Activated B cell treated with CpG ODN at 0.5 μM for 24 hours (primary cell): ENCODE results near the gene HTATIP2. TPM values are rescaled to one million over a fixed set of nuclear protein-coding genes. Genes with fewer than 3 reads are reported as not detected.
"Not testable (repeated sequence)": the region's sequence is repeated elsewhere in the genome, so short reads cannot be mapped to it uniquely, and the experiment has no call there.

ENCODE experiments used
- ATAC-seq: fragments of 200-7000 bp; cut with Tn5 transposase; one replicate; pipeline ENCODE4 v1.10.0; 2021; ENCODE audit warnings: low read depth, mild to moderate bottlenecking, moderate library complexity
- CTCF ChIA-PET: fragments of 350-600 bp; sonication (Branson Sonifier 250); formaldehyde crosslinking; loops from one replicate; lab custom pipeline; 2021; ENCODE audit warnings: antibody characterized with exemption; lab: Charles Lee
- POLR2A ChIA-PET: fragments of 350-600 bp; sonication (Branson Sonifier 250); formaldehyde crosslinking; loops from one replicate; lab custom pipeline; 2021; ENCODE audit warnings: antibody characterized with exemption; lab: Charles Lee
- DNase-seq: peaks from one replicate; pipeline ENCODE4 v3.0.0; 2022
- H3K27ac Mint-ChIP-seq: one replicate; pipeline ENCODE4 v1.8.0; 2020; ENCODE audit warnings: mixed read lengths
- H3K27me3 Mint-ChIP-seq: one replicate; pipeline ENCODE4 v1.8.0; 2021; ENCODE audit warnings: mixed read lengths
- H3K36me3 Mint-ChIP-seq: one replicate; pipeline ENCODE4 v1.8.0; 2021; ENCODE audit warnings: low read depth, mixed read lengths
- H3K4me1 Mint-ChIP-seq: one replicate; pipeline ENCODE4 v1.8.0; 2021; ENCODE audit warnings: mixed read lengths
- H3K4me3 Mint-ChIP-seq: one replicate; pipeline ENCODE4 v1.8.0; 2020; ENCODE audit warnings: mild to moderate bottlenecking, mixed read lengths
- H3K9me3 Mint-ChIP-seq: one replicate; pipeline ENCODE4 v1.8.0; 2020; ENCODE audit warnings: mixed read lengths
- intact Hi-C: fragments of 100-400 bp; cut with micrococcal nuclease; formaldehyde crosslinking; loops from one replicate; pipeline ENCODE4 v1.15.1; 2024
- total RNA-seq: library from RNA; stranded (reverse); gene quantifications from 2 replicates; pipeline ENCODE4 v1.2.3, GENCODE V29; 2022
- TF ChIP-seq, protein P1 (sequence below): fragments of 200-600 bp; IDR thresholded peaks from one replicate; pipeline ENCODE4 v1.8.0; 2022; ENCODE audit warnings: antibody characterized with exemption, mild to moderate bottlenecking

The HTATIP2 gene
- total RNA-seq, 1 donor from 2014 or later = 36.5 TPM

DNA sequence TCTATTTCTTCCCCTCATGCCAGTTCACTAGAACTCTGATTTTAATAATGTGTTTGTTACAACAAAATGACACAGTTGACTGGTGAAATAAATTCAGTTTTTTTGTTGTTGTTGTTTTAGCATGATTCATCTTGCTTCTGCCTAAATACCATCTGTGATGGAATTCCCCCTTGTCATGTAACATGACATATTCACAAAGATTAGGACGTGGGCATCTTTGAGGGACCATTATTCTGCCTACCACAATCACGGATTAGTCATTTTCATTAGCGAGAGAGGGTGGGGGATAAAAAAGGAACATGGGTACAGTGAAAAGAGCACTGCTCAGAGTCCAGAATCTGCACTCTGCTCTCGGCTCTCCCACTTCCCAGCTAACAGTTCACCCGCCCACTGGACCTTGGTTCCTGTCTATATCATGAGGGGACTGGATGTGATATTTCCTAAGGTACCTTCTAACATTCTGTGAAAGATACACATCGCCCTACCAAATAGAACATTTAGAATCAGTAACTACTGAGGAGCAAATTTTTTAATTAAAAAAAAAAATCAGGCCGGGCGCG, 11.3 kb downstream of the HTATIP2 start:
- intact Hi-C loops = no loop called here
- TF ChIP-seq, protein P1, sequence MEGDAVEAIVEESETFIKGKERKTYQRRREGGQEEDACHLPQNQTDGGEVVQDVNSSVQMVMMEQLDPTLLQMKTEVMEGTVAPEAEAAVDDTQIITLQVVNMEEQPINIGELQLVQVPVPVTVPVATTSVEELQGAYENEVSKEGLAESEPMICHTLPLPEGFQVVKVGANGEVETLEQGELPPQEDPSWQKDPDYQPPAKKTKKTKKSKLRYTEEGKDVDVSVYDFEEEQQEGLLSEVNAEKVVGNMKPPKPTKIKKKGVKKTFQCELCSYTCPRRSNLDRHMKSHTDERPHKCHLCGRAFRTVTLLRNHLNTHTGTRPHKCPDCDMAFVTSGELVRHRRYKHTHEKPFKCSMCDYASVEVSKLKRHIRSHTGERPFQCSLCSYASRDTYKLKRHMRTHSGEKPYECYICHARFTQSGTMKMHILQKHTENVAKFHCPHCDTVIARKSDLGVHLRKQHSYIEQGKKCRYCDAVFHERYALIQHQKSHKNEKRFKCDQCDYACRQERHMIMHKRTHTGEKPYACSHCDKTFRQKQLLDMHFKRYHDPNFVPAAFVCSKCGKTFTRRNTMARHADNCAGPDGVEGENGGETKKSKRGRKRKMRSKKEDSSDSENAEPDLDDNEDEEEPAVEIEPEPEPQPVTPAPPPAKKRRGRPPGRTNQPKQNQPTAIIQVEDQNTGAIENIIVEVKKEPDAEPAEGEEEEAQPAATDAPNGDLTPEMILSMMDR = no peak
- Mint-ChIP-seq H3K36me3 (peaks cover 65% of the 10 kb centered on the region), H3K27ac (no peak overlapping the region), H3K9me3 (no peaks in the 10 kb centered on the region), H3K27me3 (no peaks in the 10 kb centered on the region), H3K4me1 (peaks cover 2% of the 10 kb centered on the region), H3K4me3 (no peak overlapping the region)
- DNase-seq (no peak), ATAC-seq (no peak)
- POLR2A ChIA-PET = no interaction called here
- CTCF ChIA-PET = no interaction called here

DNA sequence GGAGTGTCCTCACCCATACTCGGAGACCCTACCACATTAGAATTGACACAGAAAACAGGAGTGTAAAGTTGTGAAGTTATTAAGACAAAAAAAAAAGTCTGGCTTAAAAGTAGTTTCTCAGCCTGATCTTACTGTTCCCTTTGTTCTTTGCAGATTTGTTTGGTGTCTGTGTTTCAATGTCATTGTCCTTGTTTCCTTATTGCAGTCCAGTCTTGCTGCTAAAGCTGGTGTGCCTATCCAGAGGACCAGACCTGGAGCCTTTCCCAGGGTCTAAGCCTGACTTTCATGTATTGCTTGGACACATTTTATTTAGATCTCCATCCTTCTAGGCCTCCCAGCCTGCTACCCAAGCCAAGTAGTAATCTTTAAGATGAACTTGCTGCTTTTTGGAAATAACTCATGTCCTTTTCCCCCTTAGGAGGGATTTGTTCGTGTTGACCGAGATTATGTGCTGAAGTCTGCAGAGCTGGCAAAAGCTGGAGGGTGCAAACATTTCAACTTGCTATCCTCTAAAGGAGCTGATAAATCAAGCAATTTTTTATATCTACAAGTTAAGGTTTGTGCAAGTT, 12.7 kb downstream of the HTATIP2 start:
- intact Hi-C loops = no loop called here
- Mint-ChIP-seq H3K36me3 (peaks cover 65% of the 10 kb centered on the region), H3K9me3 (no peaks in the 10 kb centered on the region), H3K4me3 (no peak overlapping the region), H3K27ac (no peak overlapping the region), H3K27me3 (no peaks in the 10 kb centered on the region), H3K4me1 (peaks cover 2% of the 10 kb centered on the region)
- CTCF ChIA-PET = no interaction called here
- ATAC-seq (no peak), DNase-seq (no peak)
- POLR2A ChIA-PET = no interaction called here
- TF ChIP-seq, protein P1 = no peak

DNA sequence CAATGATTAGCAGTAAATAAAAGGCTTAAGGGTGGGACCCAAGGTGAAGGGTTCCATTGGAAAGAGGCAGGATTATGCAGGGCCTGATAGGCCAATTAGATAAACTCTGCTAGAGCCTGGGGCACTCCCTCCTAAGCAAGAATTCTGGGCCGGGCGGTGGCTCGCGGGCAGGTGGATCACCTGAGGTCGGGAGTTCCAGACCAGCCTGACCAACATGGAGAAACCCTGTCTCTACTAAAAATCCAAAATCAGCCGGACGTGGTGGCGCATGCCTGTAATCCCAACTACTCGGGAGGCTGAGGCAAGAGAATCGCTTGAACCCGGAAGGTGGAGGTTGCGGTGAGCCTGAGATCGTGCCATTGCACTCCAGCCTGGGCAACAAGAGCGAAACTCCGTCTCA, 22.5 kb downstream of the HTATIP2 start:
- Mint-ChIP-seq H3K27ac (peak overlapping the region; percentile 100), H3K36me3 (peaks cover 33% of the 10 kb centered on the region), H3K4me3 (peak overlapping the region; percentile 35), H3K4me1 (peaks cover 28% of the 10 kb centered on the region)
- DNase-seq, H3K27me3 Mint-ChIP-seq, H3K9me3 Mint-ChIP-seq, POLR2A ChIA-PET, ATAC-seq: not testable (repeated sequence)
- intact Hi-C loops = loop anchor here (2.0 to 10.0 kb wide), 2 partner anchors 225 to 1271 kb away; partner anchors contain the start of gene ZDHHC13
- CTCF ChIA-PET = interaction anchor here (1.1 kb wide), 2 partner anchors 16 to 32 kb away, joined by 3 read pairs; no protein-coding TSS in a partner anchor

DNA sequence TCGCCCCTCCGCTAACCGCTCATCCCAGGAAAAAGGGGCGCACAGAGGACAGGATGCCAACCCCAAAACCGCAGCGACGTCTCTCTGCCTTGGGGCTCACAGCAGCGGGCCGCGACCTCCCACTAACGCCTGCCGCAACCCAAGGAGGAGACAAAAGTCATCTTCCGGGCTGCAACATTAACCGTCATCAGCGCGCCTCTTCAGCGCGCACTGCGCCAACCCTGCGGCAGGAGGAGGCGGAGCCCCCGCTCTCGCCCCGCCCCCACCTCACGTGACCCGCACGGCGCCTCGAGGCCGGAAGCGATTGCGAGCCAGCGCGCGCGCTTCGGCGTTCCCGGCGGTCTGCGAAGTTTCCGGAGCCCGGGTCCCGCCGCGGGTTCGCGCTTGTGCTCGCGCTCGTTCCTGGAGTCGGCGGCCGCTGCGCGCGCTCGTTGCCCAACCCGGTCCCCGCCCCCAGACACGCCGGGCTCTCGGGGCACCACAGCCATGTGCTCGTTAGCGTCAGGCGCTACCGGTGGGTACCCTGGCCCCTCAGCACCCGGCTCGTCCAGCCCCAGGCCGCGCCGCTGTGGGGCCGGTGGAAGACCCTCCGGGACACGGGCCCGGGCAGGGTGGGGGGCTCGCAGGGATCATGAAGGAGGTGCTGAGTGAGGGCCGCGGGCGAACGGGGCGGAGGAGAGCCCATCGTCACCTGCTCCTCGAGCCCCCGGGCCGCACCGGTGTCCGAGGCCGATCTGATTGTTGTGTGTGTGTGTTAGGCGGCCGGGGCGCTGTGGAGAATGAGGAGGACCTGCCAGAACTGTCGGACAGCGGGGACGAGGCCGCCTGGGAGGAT, 24.0 kb downstream of the HTATIP2 start, which contains the start of gene PRMT3:
PRMT3 (plus strand) TSS at position 456 of the 835 bp plus-strand sequence; CDS start at position 487, 31 bp downstream.
- H3K27ac Mint-ChIP-seq = peak within 1 kb of the TSS; percentile 100
- POLR2A ChIA-PET = interaction anchor here (0.6 to 3.1 kb wide), 5 partner anchors 20 to 259 kb away, joined by 3 to 22 read pairs (median 4); partner anchors contain the start of gene HTATIP2
- CTCF ChIA-PET = interaction anchor here (0.7 to 1.1 kb wide), 3 partner anchors 15 to 33 kb away, joined by 3 read pairs; no protein-coding TSS in a partner anchor
- H3K36me3 Mint-ChIP-seq = peaks cover 33% of the 10 kb centered on the region
- intact Hi-C loops = loop anchor here (1.0 to 10.0 kb wide), 5 partner anchors 10 to 1273 kb away; partner anchors contain the start of genes HTATIP2 and ZDHHC13
- H3K27me3 Mint-ChIP-seq = no peaks in the 10 kb centered on the region
- DNase-seq (peak; percentile 99), ATAC-seq (peak; percentile 84)
- H3K4me3 Mint-ChIP-seq = peak within 1 kb of the TSS; percentile 97
- TF ChIP-seq, protein P1 = peak; percentile 62
- peaks cover 28% of the 10 kb centered on the region for H3K4me1 Mint-ChIP-seq
- no peaks in the 10 kb centered on the region for H3K9me3 Mint-ChIP-seq
